Measurements from ENCODE around the gene RALGPS1. TPM values are rescaled to one million over a fixed set of nuclear protein-coding genes. Genes with fewer than 3 reads are reported as not detected.

RALGPS1 gene
- total and polyA plus RNA-seq, 2 of the 8 experiments (the other 6 are each of a cell fraction or from before 2014, with no cell fraction given), result 20.0 to 23.5 TPM

DNA sequence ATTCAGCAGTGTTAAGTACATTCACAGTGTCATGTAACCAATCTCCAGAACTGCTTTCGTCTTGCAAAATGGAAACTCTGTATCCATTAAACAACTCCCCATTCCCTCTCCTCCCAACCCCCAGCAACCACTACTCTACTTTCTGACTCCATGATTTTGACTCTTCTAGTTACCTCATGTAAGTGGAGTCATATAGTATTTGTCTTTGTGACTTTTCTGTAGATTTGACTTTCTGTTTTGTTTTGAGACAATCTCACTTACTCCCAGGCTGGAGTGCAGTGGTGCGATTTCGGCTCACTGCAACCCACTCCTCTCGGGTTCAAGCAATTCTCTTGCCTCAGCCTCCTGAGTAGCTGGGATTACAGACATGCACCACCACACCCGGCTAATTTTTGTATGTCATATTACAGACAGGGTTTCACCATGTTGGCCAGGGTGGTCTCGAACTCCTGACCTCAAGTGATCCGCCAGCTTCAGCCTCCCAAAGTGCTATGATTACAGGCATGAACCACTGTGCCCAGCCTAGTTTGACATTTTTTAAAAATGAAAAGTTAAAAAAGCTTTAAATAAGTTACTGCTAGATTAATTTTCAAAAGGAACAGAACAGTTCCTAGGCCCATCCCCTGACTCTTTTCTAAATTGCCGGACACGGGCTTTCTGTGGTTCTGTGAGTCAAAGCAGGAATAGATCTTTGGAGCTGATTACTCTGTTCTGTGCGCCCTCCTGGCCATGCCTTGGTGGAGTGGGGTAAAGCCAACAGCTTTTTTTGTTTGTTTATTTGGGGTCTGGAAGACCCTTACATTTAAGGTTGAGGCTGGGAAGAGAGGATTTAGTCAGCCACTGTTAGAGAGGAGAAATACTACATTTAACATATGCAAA is 59.3 kb downstream of the RALGPS1 start:
- Histone ChIP-seq H2AFZ (ENCODE audit: low read length) (no peak overlapping the region), H3K9ac (replicated peaks in 1 of 4; ENCODE audit: extremely low read depth in 1 of 4, low read depth in 3 of 4, low read length in 3 of 4) (no peak overlapping the region), H3K4ac (replicated peaks; ENCODE audit: insufficient read length, low read depth, low read length) (no peak overlapping the region), H3K4me3 (ENCODE audit: extremely low read depth in 1 of 4, insufficient read depth in 2 of 4, low read depth in 3 of 4, low read length in 4 of 4) (no peak overlapping the region), H2BK5ac (ENCODE audit: low read depth, low read length) (no peak overlapping the region), H3K14ac (ENCODE audit: insufficient read length) (no peak overlapping the region), H3K9me3 (ENCODE audit: insufficient read depth in 2 of 2, low read depth in 1 of 2, low read length in 1 of 2) (no peaks in the 10 kb centered on the region), H2BK20ac (ENCODE audit: low read length) (no peak overlapping the region), H2BK12ac (ENCODE audit: low read depth, low read length) (no peak overlapping the region), H4K20me1 (replicated peaks in 1 of 2; ENCODE audit: control insufficient read depth in 1 of 2, insufficient read depth in 2 of 2, low read length in 2 of 2) (peaks cover 0 to 2% of the 10 kb centered on the region in 2 experiments), H3K4me1 (replicated peaks in 1 of 4; ENCODE audit: control insufficient read depth in 3 of 4, insufficient read depth in 4 of 4, low read length in 3 of 4) (no peaks in the 10 kb centered on the region), H2BK15ac (ENCODE audit: low read length) (no peak overlapping the region), H3K79me1 (ENCODE audit: low read depth, low read length) (no peaks in the 10 kb centered on the region), H3K4me2 (ENCODE audit: insufficient read depth in 1 of 2, low read depth in 2 of 2, low read length in 2 of 2) (no peak overlapping the region), H3K36me3 (ENCODE audit: control insufficient read depth in 2 of 4, insufficient read depth in 4 of 4, low read length in 3 of 4) (no peaks in the 10 kb centered on the region; a peak in 1 of 8 replicates), H3K79me2 (ENCODE audit: control insufficient read depth in 1 of 2, insufficient read depth in 2 of 2, low read length in 2 of 2) (no peaks in the 10 kb centered on the region), H3K56ac (replicated peaks; ENCODE audit: insufficient read length, low read depth, low read length) (no peak overlapping the region), H2AK5ac (ENCODE audit: low read depth, low read length) (no peak overlapping the region), H4K8ac (ENCODE audit: extremely low read depth, insufficient read depth, low read length) (no peak overlapping the region), H3K23me2 (ENCODE audit: low read depth, low read length) (peaks cover 2% of the 10 kb centered on the region; the same call in 1 of the 2 replicates), H2BK120ac (replicated peaks; ENCODE audit: low read depth, low read length) (no peak overlapping the region), H3K23ac (ENCODE audit: insufficient read length) (no peak overlapping the region), H3K27me3 (replicated peaks in 1 of 4; ENCODE audit: control insufficient read depth in 3 of 4, extremely low read depth in 1 of 4, insufficient read depth in 3 of 4, low read length in 3 of 4) (no peaks in the 10 kb centered on the region), H3K18ac (ENCODE audit: extremely low read depth, low read length) (no peak overlapping the region), H4K91ac (replicated peaks; ENCODE audit: insufficient read length, low read length) (no peak overlapping the region), H4K5ac (ENCODE audit: insufficient read length, low read depth, low read length) (no peak overlapping the region), H3K27ac (ENCODE audit: low read depth, low read length) (no peak overlapping the region)
- 91% methylated on average over 10 of the region's 10 CpGs; no CpG with 5 or more reads in 1 of the 2 experiments for WGBS, 2 experiments (ENCODE audit: extremely low coverage in 1 of 2, insufficient coverage in 1 of 2, insufficient read length in 1 of 2, insufficient replicate concordance in 2 of 2, low coverage in 1 of 2, low lambda C conversion rate in 2 of 2, missing lambda C conversion rate in 1 of 2)
- CTCF ChIA-PET (ENCODE audit: partially characterized antibody), result interaction anchor here (0.7 to 2.6 kb wide), 5 partner anchors 11 to 446 kb away, joined by 3 to 10 read pairs (median 3); no protein-coding TSS in a partner anchor
- DNase-seq (ENCODE audit: low read depth in 1 of 2, low spot score in 2 of 2) (no peak), FAIRE-seq (no peak)
- POLR2A ChIA-PET (ENCODE audit: partially characterized antibody), result interaction anchor here (0.7 kb wide), 1 partner anchor 17 kb away, joined by 3 read pairs; no protein-coding TSS in a partner anchor
- TF ChIP-seq NANOG (IDR thresholded peaks at IDR 0.05; ENCODE audit: insufficient read depth, low read depth, low read length, poor library complexity, severe bottlenecking) (no peak), CBX5 (IDR thresholded peaks at IDR 0.05; ENCODE audit: low read depth, low read length) (no peak), BRCA1 (IDR thresholded peaks at IDR 0.05; ENCODE audit: low read depth, low read length) (no peak)

Data from H1 (cell line).